ENCODE data around the gene C2CD2. TPM values are rescaled to one million over a fixed set of nuclear protein-coding genes. Genes with fewer than 3 reads are reported as not detected.

C2CD2 gene
- total RNA-seq, 6 experiments from 2014 or later = 14.4 to 19.9 (median 17.2) TPM

DNA sequence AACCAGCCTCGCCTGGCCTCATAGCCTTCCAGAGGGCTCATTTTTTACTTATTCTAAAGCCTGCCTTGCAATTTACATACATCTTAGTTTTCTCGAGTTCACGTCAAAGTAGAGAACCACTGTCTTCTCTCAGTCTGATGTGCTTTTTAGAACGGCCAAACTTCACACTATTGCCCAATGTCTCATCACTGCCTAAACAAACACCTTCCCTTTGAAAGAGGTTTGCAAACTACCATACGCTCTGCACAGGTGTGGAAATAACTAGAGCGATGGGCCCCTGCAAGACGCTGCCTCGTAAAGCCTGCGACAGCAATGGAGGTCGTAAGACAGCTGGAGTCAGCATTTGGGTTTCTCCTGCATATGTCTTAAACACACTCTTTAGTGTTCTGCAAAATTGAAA, 97.2 kb downstream of the C2CD2 start:
- Mint-ChIP-seq H3K4me1 (ENCODE audit: low read depth) (no peaks in the 10 kb centered on the region), H3K27me3 (ENCODE audit: insufficient read depth) (peaks cover 1% of the 10 kb centered on the region; the same call in 1 of the 2 replicates), H3K27ac (no peak overlapping the region), H3K36me3 (ENCODE audit: low read depth) (peaks cover 15% of the 10 kb centered on the region; the same call in 1 of the 2 replicates), H3K9me3 (no peaks in the 10 kb centered on the region), H3K4me3 (no peak overlapping the region)
- DNase-seq = no peak
- no peak for TF ChIP-seq CTCF (IDR thresholded peaks at IDR 0.05)

- peaks cover 20% of the 10 kb centered on the region; the same call in 1 of the 2 replicates for H3K36me3 Mint-ChIP-seq (ENCODE audit: low read depth)
- H3K9me3 Mint-ChIP-seq = no peaks in the 10 kb centered on the region
- DNase-seq = no peak
- no peaks in the 10 kb centered on the region for H3K4me1 Mint-ChIP-seq (ENCODE audit: low read depth)
- H3K4me3 Mint-ChIP-seq = no peak overlapping the region
- TF ChIP-seq CTCF (IDR thresholded peaks at IDR 0.05) = no peak
- no peak overlapping the region for H3K27ac Mint-ChIP-seq
- no peaks in the 10 kb centered on the region; the same call in 1 of the 2 replicates for H3K27me3 Mint-ChIP-seq (ENCODE audit: insufficient read depth)
These were observed 99.3 kb downstream of the C2CD2 start for GRCh38 chr21:41854426-41854995.

GRCh38 chr21:41852929-41853320, 100.9 kb downstream of the C2CD2 start:
- no peaks in the 10 kb centered on the region; the same call in 1 of the 2 replicates for H3K27me3 Mint-ChIP-seq (ENCODE audit: insufficient read depth)
- no peak overlapping the region for H3K27ac Mint-ChIP-seq
- no peak for DNase-seq
- H3K4me1 Mint-ChIP-seq (ENCODE audit: low read depth) = no peaks in the 10 kb centered on the region
- H3K4me3 Mint-ChIP-seq = no peak overlapping the region
- H3K36me3 Mint-ChIP-seq (ENCODE audit: low read depth) = peaks cover 20% of the 10 kb centered on the region; the same call in 1 of the 2 replicates
- no peaks in the 10 kb centered on the region for H3K9me3 Mint-ChIP-seq
- no peak for TF ChIP-seq CTCF (IDR thresholded peaks at IDR 0.05)

DNA sequence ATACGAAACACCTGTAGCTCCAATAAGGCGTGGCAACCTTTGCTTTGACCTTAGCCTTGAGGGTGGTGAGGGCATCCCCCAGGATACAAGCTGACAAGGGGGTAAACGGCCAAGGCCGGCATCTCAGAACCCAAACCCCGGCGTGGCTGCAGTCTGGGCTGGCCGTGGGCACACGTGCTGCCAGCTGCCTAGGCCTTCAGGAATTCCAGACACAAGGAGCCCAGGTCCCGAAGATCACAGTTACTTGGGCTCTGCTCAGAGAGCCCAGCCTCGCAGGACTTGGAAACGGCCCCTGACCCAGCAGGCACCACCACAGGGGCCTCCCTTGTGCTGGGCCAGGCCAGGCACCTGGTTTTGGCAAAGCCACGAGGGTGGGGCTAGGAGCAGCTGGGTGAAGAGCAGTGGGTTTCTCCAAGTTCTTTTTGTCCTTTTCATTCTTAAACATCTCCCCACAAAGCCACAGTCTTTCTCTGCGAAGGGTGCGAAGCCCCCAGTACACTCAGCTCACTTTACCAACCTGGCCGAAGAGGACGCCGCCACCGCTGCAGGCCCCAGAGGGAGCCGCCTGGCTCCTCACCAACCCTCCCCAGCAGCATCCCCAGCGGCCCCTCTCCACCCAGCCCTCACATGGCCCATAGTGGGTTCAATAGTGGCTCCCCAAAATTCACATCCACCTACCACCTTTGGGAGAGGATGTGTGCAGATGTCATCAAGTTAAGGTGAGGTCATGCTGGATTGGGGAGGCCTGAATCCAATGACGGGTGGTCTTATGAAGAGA, 101.5 kb downstream of the C2CD2 start:
- no peak overlapping the region for H3K4me3 Mint-ChIP-seq
- no peaks in the 10 kb centered on the region; the same call in 1 of the 2 replicates for H3K27me3 Mint-ChIP-seq (ENCODE audit: insufficient read depth)
- no peak for DNase-seq
- no peaks in the 10 kb centered on the region for H3K9me3 Mint-ChIP-seq
- TF ChIP-seq CTCF (IDR thresholded peaks at IDR 0.05) = no peak
- H3K36me3 Mint-ChIP-seq (ENCODE audit: low read depth) = peaks cover 16% of the 10 kb centered on the region; the same call in 1 of the 2 replicates
- H3K4me1 Mint-ChIP-seq (ENCODE audit: low read depth) = no peaks in the 10 kb centered on the region
- H3K27ac Mint-ChIP-seq = no peak overlapping the region

- DNase-seq = no peak
- peaks cover 11% of the 10 kb centered on the region; the same call in 1 of the 2 replicates for H3K36me3 Mint-ChIP-seq (ENCODE audit: low read depth)
- no peak overlapping the region for H3K27ac Mint-ChIP-seq
- no peak overlapping the region for H3K4me3 Mint-ChIP-seq
- no peaks in the 10 kb centered on the region; the same call in 1 of the 2 replicates for H3K27me3 Mint-ChIP-seq (ENCODE audit: insufficient read depth)
- no peak for TF ChIP-seq CTCF (IDR thresholded peaks at IDR 0.05)
- no peaks in the 10 kb centered on the region for H3K4me1 Mint-ChIP-seq (ENCODE audit: low read depth)
- H3K9me3 Mint-ChIP-seq = no peaks in the 10 kb centered on the region
These were observed 102.6 kb downstream of the C2CD2 start for GRCh38 chr21:41851090-41851790.

Data from HFFc6 (cell line).